Bronchial epithelial cell (primary cell): ENCODE data around the gene PRKACB. TPM values are rescaled to one million over a fixed set of nuclear protein-coding genes. Genes with fewer than 3 reads are reported as not detected.

Experiments
- DNase-seq: peaks from one replicate; pipeline ENCODE4 v3.0.0-alpha.2; 2010; ENCODE audit warnings: low read depth
- FAIRE-seq: peaks from 2 replicates; lab custom pipeline; 2011; peaks lifted over from hg19 to GRCh38; lab: Jason Lieb, UNC
- H3K27me3 ChIP-seq: 2 replicates; pipeline ENCODE4 v1.5.1; 2011; ENCODE audit warnings: low read length; ENCODE audit not compliant: control insufficient read depth, insufficient read depth
- H3K36me3 ChIP-seq: 2 replicates; pipeline ENCODE4 v1.5.1; 2011; ENCODE audit warnings: low read length; ENCODE audit not compliant: control insufficient read depth, insufficient read depth
- H3K4me3 ChIP-seq: 2 replicates; pipeline ENCODE4 v1.5.1; 2011; ENCODE audit warnings: mild to moderate bottlenecking, low read depth, low read length, control low read depth
- total RNA-seq: library from RNA; depleted of rRNA; stranded (reverse); fragments of >200 nt; gene quantifications from 2 replicates; pipeline ENCODE4 v1.2.1, GENCODE V29; 2014
- TF ChIP-seq, protein P1 (sequence below): IDR thresholded peaks from 2 replicates; pipeline ENCODE4 v1.5.1; 2011; ENCODE audit warnings: mild to moderate bottlenecking, moderate library complexity, low read length, control low read depth, inconsistent platforms; ENCODE audit not compliant: insufficient read depth, severe bottlenecking

Gene PRKACB
- total RNA-seq, 1 donor from 2014 or later, result 2.1 TPM

DNA sequence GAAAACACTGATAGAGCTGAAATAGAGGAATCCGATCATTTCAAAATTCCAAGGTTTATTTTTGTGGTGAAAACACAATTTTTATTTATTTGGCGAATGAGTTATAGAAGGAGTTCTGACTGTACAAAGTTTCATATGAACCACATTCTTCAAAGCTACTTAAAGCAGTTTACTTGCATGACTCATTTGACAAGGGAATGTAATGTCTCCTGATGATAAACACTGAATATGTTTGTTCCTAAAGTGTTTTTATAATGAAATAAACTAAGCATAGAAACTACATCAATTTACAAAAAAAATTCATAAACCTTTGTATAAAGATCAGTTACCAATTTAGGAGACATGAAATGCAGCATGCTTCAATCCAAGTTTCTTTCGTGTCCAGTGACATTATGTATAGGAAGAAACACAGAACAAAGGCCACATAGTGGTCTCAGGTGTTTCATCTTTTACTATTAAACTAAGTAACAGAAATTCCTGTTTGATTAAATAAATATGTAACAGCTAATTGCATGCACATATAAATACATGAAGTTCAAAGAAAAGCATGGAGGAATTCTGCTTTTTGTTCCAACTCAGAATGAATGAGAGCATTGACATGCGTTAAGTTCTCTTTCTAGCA is 2.5 kb downstream of the PRKACB start:
- DNase-seq, result peak; percentile 77
- Histone ChIP-seq H3K4me3 (no peak overlapping the region), H3K27me3 (no peaks in the 10 kb centered on the region), H3K36me3 (no peaks in the 10 kb centered on the region)
- FAIRE-seq, result no peak
- TF ChIP-seq, protein P1, sequence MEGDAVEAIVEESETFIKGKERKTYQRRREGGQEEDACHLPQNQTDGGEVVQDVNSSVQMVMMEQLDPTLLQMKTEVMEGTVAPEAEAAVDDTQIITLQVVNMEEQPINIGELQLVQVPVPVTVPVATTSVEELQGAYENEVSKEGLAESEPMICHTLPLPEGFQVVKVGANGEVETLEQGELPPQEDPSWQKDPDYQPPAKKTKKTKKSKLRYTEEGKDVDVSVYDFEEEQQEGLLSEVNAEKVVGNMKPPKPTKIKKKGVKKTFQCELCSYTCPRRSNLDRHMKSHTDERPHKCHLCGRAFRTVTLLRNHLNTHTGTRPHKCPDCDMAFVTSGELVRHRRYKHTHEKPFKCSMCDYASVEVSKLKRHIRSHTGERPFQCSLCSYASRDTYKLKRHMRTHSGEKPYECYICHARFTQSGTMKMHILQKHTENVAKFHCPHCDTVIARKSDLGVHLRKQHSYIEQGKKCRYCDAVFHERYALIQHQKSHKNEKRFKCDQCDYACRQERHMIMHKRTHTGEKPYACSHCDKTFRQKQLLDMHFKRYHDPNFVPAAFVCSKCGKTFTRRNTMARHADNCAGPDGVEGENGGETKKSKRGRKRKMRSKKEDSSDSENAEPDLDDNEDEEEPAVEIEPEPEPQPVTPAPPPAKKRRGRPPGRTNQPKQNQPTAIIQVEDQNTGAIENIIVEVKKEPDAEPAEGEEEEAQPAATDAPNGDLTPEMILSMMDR, result no peak

DNA sequence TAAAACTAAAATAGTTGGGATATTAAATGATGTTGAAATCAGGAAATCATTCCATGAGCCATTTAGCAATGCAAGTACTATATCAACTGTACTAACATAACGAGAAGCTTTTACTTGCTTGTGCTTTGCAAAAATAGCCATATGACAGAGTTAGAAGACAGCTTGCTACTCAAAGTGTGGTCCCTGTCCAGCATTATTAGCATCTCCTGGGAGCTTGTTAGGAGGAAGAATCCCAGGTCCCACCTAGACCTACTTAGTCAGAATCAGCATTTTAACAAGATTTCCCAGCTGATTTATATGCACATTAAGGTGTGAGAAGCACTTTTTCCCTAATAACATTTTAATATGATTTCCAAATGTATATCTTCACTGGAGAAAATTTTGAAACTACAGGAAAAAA is 4.7 kb downstream of the PRKACB start:
- Histone ChIP-seq H3K27me3 (no peaks in the 10 kb centered on the region), H3K36me3 (no peaks in the 10 kb centered on the region), H3K4me3 (no peak overlapping the region)
- TF ChIP-seq, protein P1, result no peak
- DNase-seq (no peak), FAIRE-seq (no peak)

DNA sequence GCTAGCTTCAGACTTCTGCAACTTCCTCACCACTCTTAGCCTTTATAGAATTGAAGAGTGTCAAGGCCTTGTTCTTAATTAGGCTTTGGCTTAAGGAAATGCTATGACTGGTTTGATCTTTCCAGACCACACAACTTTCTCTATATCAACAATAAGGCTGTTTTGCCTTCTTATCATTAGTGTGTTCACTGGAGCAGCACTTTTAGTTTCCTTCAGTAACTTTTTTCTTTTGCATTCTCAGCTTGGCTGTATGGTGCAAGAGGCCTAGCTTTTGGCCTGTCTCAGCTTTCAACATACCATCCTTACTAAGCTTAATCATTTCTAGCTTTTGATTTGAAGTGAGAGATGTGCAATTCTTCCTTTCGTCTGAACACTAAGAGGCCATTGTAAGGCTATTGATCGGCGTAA is 8.6 kb downstream of the PRKACB start:
- no peak overlapping the region for H3K4me3 ChIP-seq
- H3K36me3 ChIP-seq, result no peaks in the 10 kb centered on the region
- FAIRE-seq, result no peak
- H3K27me3 ChIP-seq, result no peaks in the 10 kb centered on the region
- DNase-seq, result no peak
- TF ChIP-seq, protein P1, result no peak

DNA sequence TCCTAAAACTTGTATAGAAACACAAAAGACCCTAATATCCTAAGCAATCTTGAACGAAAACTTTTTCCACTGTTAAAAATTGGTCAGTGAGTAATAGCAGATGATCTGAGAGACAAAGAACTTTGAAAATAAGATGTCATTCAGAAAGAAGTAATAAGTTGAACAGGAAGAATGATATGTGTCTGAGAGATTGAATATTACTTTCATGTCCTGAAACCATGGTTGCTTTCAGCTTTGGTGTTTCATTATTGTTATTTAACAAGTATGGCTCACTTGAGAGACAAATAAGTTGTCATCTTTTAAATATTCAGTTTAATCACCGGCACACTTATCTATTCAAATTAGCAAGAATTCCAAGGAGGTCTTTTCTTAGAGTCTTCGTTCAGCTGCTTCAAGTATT is 11.4 kb downstream of the PRKACB start:
- DNase-seq, result no peak
- H3K36me3 ChIP-seq, result no peaks in the 10 kb centered on the region
- TF ChIP-seq, protein P1, result no peak
- H3K4me3 ChIP-seq, result no peak overlapping the region
- H3K27me3 ChIP-seq, result no peaks in the 10 kb centered on the region
- FAIRE-seq, result no peak

DNA sequence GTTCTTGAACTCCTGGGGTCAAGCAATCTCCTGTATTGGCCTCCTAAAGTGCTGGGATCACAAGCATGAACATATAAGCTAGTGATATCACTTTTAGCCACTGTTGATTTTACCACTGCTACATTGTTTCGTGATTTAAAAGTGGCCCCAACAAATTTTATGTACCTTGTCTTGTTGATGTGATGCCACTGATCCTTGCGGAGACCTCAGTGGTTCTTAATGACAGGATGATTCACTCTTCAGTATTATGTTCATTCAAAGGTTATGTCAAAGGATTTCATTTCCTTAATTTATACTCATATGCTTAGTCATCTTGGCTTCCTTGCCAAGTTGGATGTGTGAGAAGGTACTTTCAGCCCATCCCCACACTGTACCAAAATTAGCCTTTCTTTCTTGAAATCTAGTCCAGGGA is 12.1 kb downstream of the PRKACB start:
- Histone ChIP-seq H3K4me3 (no peak overlapping the region), H3K27me3 (no peaks in the 10 kb centered on the region), H3K36me3 (no peaks in the 10 kb centered on the region)
- no peak for FAIRE-seq
- DNase-seq, result peak; percentile 93
- TF ChIP-seq, protein P1, result no peak

DNA sequence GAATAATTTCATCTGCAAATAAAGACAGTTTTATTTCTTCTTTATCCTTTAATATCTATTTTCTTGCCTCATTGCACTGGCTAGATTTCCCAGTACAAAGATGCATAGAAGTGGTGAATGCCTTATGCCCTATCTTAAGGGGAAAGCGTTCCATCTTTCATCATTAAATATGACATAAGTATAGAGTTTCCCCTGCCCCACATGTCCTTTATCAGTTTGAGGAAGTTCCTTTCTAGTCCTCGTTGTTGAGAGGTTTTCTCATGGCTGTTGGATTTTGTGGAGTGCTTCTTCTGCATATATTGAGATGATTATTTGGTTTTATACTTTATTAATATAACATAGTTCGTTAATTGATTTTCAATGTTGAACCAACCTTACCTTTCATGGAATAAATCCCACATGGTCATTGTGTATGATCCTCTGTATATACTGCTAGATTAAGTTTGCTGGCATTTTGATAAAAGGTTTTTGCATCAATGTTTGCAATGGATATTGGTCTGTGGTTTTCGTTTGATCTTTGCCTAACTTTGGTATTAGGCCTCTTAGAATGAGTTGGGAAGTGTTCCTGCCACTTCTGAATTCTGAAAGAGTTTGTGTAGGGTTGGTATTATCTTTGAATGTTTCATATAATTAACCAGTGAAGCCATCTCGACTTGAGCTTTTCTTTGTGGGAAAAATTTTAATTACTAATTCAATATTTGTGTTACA is 15.6 kb downstream of the PRKACB start:
- H3K36me3 ChIP-seq, result no peaks in the 10 kb centered on the region
- DNase-seq (no peak), FAIRE-seq (no peak)
- H3K27me3 ChIP-seq, result no peaks in the 10 kb centered on the region
- H3K4me3 ChIP-seq, result no peak overlapping the region
- TF ChIP-seq, protein P1, result no peak
